Measurements from ENCODE around the gene IL22RA2. TPM values are rescaled to one million over a fixed set of nuclear protein-coding genes. Genes with fewer than 3 reads are reported as not detected.

Gene IL22RA2
- total RNA-seq, 1 experiment from 2014 or later = not detected

- CTCF ChIA-PET = interaction anchor here (0.5 kb wide), 1 partner anchor 411 kb away, joined by 4 read pairs; no protein-coding TSS in a partner anchor
- H3K27me3 ChIP-seq (ENCODE audit: control insufficient read depth, insufficient read depth, low read length) = no peaks in the 10 kb centered on the region
- peaks cover 23% of the 10 kb centered on the region for H3K4me1 ChIP-seq (ENCODE audit: control insufficient read depth, insufficient read depth, low read length)
- TSS peak; percentile 59 for BruUV-seq (replicated peaks)
- H3K27ac ChIP-seq (ENCODE audit: low read length) = no peak overlapping the region
- H3K36me3 ChIP-seq (ENCODE audit: control insufficient read depth, insufficient read depth, low read length) = no peaks in the 10 kb centered on the region; the same call in 1 of the 2 replicates
- in situ Hi-C loops (cut with HindIII; ENCODE audit: low pct_unique_long_range_greater_than_20kb, low sequenced_read_pairs) (no loop called here), intact Hi-C loops (cut with micrococcal nuclease; ENCODE audit: unreplicated experiment) (no loop called here)
- H3K4me3 ChIP-seq (ENCODE audit: low read depth in 2 of 2, low read length in 2 of 2) = no peak overlapping the region
- ATAC-seq (no peak), DNase-seq (ENCODE audit: low read depth, low spot score) (no peak)
- POLR2A ChIA-PET = no interaction called here
- TF ChIP-seq REST (IDR thresholded peaks at IDR 0.05; ENCODE audit: insufficient read depth in 1 of 2, low read depth in 2 of 2, low read length in 1 of 2) (no peak), SIN3A (IDR thresholded peaks at IDR 0.05; ENCODE audit: borderline replicate concordance, insufficient read depth, low read depth, low read length) (no peak), TCF7L2 (IDR thresholded peaks at IDR 0.05; ENCODE audit: low read depth, low read length) (no peak), POLR2AphosphoS5 (IDR thresholded peaks at IDR 0.05; ENCODE audit: low read depth, low read length) (no peak), CTCF (IDR thresholded peaks at IDR 0.05) (no peak)
- no peaks in the 10 kb centered on the region for H3K9me3 ChIP-seq (ENCODE audit: control insufficient read depth, insufficient read depth, low read depth, low read length)
These were observed 43.6 kb upstream of the IL22RA2 start for GRCh38 chr6:137216875-137217553.

- Histone ChIP-seq H3K4me3 (ENCODE audit: low read depth in 2 of 2, low read length in 2 of 2) (no peak overlapping the region), H3K4me1 (ENCODE audit: control insufficient read depth, insufficient read depth, low read length) (peaks cover 23% of the 10 kb centered on the region)
- no TSS peak for BruUV-seq (replicated peaks)
These were observed 42.7 kb upstream of the IL22RA2 start for GRCh38 chr6:137216106-137216505.

More at GRCh38 chr6:137216106-137216505, 42.7 kb upstream of the IL22RA2 start:
- ATAC-seq (no peak), DNase-seq (ENCODE audit: low read depth, low spot score) (no peak)
- CTCF ChIA-PET = interaction anchor here (0.5 kb wide), 1 partner anchor 412 kb away, joined by 4 read pairs; no protein-coding TSS in a partner anchor
- H3K36me3 ChIP-seq (ENCODE audit: control insufficient read depth, insufficient read depth, low read length) = no peaks in the 10 kb centered on the region; the same call in 1 of the 2 replicates
- H3K9me3 ChIP-seq (ENCODE audit: control insufficient read depth, insufficient read depth, low read depth, low read length) = peaks cover 4% of the 10 kb centered on the region; the same call in 1 of the 2 replicates
- intact Hi-C loops (cut with micrococcal nuclease; ENCODE audit: unreplicated experiment) (no loop called here), in situ Hi-C loops (cut with HindIII; ENCODE audit: low pct_unique_long_range_greater_than_20kb, low sequenced_read_pairs) (no loop called here)
- H3K27ac ChIP-seq (ENCODE audit: low read length) = no peak overlapping the region
- no peaks in the 10 kb centered on the region for H3K27me3 ChIP-seq (ENCODE audit: control insufficient read depth, insufficient read depth, low read length)
- no peak for TF ChIP-seq CTCF (IDR thresholded peaks at IDR 0.05)
- TF ChIP-seq SIN3A (IDR thresholded peaks at IDR 0.05; ENCODE audit: borderline replicate concordance, insufficient read depth, low read depth, low read length) = no peak
- TF ChIP-seq REST (IDR thresholded peaks at IDR 0.05; ENCODE audit: insufficient read depth in 1 of 2, low read depth in 2 of 2, low read length in 1 of 2) = no peak
- no peak for TF ChIP-seq TCF7L2 (IDR thresholded peaks at IDR 0.05; ENCODE audit: low read depth, low read length)
- no peak for TF ChIP-seq POLR2AphosphoS5 (IDR thresholded peaks at IDR 0.05; ENCODE audit: low read depth, low read length)
- POLR2A ChIA-PET = no interaction called here

All from Panc1 (cell line).